Sciatic nerve (tissue), 2 donors: ENCODE data around the gene DGKD. TPM values are rescaled to one million over a fixed set of nuclear protein-coding genes. Genes with fewer than 3 reads are reported as not detected.
A peak's percentile ranks its signal among the peaks of the same experiment; 100 is the strongest.

ENCODE experiments used
- ATAC-seq: fragments of 200-7000 bp; cut with Tn5 transposase; one replicate; pipeline ENCODE4 v1.9.1; 2020; ENCODE audit warnings: mild to moderate bottlenecking, moderate library complexity
- DNase-seq: peaks from one replicate; pipeline ENCODE4 v3.0.0-alpha.2; 2020; ENCODE audit warnings: low spot score
- intact Hi-C: fragments of 100-400 bp; cut with DNase I; formaldehyde crosslinking; loops from one replicate; pipeline ENCODE4 v1.14.2; 2022
- total RNA-seq: library from RNA; stranded (reverse); fragmentation: NEBNext Ultra II Directional; extraction: Animal tissue kit (Norgen Biotek cat#: 25700); gene quantifications from one replicate; pipeline ENCODE4 v1.2.1, GENCODE V29; 2021
- donor health status: DM: no; HTN: no; CAD: no.
- donor health status: DM: no; HTN: no; CAD: no.

Gene DGKD
- total RNA-seq, 1 donor from 2014 or later: 35.8 TPM

DNA sequence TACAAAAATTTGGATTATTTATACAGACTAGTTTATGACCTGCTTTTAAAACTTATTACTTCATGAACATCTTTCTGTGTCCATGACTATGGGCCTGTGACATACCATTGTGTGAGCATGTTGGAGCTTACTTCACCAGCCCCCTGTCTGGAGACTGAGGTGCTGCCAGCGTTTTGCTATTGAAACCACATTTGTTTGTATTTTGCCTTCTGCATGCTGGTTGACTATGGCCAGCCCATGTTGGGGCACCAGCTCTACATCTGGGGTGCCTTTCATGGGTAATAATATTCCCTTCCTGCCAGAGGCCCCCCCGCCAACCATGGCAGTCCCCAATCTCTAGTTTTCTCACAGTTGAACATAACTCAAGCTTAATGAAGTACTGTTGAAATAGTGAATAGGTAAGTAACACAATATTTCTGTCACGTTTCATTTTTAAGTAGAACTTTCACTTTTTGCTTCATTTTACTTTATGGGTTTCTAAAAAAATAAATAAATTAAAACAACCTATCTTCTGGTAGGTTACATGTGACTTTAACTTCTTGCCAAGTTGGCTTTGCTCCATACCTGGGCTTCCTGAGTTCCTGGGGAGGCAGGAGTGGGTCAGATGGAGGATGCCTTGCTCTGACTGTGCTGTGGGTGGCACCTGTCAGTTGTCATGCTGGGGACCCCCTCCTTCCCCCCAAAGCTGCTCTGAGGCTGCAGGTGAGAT is 63.9 kb downstream of the DGKD start:
- ATAC-seq: no peak
- DNase-seq: no peak
- intact Hi-C loops: no loop called here

GRCh38 chr2:233418761-233419546 is 64.7 kb downstream of the DGKD start:
- intact Hi-C loops: no loop called here
- DNase-seq (no peak), ATAC-seq (peak; percentile 38)

DNA sequence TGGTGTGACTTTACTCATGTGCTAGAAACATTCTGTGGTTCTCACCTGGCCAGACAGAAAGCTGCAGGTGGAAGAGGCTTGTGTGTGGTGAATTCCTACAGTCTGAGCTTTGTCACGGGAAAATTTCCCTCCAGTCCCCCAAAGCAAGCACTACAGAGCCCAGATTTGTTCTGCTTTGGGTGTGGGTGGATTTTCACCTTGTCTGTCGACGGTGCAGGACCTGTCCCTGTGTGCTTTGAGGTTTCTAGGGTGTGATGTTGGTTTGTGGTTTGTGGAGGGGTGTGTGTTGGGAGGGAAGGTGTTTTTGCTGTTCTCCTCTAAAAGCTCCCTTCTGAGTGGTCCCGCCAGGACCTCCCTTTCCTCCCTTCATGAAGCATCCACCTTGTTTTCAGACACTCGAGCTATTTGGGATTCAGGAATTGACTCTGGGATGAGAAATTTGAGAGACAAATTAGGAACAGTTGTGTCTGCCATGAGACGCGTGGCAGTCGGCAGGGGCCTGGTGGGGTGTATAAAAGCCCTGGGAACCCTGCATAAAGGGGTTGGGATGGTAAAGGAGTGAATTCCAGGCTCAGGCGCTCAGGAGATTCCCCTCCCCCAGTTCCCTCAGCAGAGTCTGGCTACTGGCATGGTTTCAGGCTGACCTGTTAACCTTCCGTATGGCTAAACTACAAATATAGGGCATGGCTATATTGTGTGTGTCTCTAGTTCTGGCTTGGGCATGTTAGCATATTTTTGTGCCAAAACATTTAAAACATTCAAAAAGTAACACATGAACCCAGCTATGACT is 65.5 kb downstream of the DGKD start:
- intact Hi-C loops: no loop called here
- no peak for DNase-seq
- ATAC-seq: no peak

DNA sequence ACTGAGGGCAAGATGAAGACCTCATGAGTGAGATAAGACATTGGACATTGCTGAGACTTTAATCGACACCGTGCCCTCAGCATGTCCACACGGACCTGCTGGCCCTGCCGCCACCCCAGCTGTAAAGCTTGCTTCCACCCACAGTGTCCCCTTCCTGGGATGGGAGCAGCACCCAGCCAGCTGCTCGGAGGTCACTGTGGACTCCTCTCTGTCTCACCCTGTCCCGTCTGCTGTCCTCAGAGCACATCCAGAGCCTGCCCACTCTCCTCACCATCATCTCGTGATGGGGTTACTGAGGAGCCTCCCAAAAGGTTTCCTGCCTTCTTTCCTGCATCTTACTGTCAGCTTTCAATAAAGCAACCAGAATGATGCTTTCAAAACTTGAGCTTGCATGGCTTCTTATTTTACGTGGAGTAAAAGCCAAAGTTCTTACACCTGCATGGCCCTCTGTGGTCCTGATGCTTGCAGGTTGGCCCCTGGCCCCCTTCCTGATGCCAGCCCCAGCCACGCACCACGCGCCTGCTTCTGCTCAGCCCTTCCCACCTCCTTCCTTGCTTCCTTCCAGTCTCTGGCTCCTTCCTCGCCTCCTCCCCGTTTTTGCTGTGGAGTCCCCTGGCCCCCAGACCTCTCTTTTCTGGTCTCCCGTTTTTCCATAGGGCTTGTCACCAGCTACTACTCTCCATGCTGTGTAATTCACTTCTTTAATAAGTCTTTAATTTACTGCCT is 67.0 kb downstream of the DGKD start:
- DNase-seq (no peak), ATAC-seq (no peak)
- intact Hi-C loops: no loop called here

GRCh38 chr2:233422050-233422639 is 67.9 kb downstream of the DGKD start:
- no peak for ATAC-seq
- intact Hi-C loops: no loop called here
- DNase-seq: no peak

DNA sequence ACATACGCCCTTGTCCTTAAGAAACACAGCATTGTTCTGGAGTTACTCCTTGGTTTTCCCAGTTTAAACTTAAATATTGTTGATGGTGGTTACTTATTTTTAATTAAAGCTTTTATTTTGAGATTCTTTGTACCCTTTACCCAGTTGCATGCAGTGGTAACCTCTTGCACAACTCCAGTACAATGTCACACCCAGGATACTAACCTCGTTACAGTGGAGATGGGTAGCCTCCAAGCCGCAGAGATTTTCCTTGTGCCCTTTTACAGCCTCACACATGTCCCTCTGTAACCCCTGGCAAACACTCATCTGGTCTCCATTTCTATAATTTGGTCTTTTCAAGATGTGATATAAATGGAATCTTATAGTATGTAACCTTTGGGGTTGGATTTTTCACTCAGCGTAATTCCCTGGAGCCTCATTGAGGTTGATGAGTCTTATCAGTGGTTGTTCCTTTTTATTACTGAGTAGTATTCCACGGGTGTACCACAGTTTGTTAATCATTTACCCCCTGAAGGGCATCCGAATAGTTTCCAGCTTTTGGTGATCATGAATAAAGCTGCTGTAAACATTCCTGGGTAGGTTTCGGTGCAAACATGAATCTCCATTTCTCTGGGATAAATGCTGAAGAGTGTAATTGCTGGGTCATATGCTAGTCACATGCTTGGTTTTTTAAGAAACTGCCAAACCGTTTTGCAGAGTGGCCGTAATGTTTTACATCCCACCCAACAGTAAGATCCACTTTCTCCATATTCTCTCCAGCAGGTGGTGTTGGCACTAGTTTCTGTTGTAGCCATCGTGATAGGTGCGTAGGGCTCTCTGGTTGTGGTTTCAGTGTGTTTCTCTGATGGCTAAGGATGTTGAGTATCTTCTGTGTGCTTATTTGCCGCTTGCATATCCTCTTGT is 68.6 kb downstream of the DGKD start:
- intact Hi-C loops: no loop called here
- DNase-seq (no peak), ATAC-seq (no peak)

DNA sequence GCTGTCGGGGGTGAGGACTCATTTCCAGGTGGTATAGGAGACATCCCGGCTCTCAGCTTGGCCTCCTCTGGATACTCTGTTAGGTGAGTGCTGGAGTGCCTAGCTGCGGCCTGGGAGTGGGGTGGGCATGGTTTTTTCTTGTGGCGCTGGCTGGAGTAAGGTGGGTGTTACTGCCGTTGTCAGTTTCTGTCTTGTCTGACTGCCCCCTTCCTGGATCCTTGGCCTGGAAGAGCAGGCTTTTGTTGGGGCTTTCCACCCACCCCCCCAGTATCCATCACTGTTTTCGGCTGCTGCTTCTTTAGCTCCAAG is 69.2 kb downstream of the DGKD start:
- DNase-seq: no peak

GRCh38 chr2:233424154-233424951 is 70.1 kb downstream of the DGKD start:
- peak; percentile 36 for ATAC-seq
- DNase-seq: no peak
- intact Hi-C loops: no loop called here

More for the DNA sequence above, 69.2 kb downstream of the DGKD start:
- ATAC-seq: no peak
- intact Hi-C loops: no loop called here

GRCh38 chr2:233426619-233427342 is 72.5 kb downstream of the DGKD start:
- intact Hi-C loops: no loop called here
- no peak for DNase-seq
- no peak for ATAC-seq

DNA sequence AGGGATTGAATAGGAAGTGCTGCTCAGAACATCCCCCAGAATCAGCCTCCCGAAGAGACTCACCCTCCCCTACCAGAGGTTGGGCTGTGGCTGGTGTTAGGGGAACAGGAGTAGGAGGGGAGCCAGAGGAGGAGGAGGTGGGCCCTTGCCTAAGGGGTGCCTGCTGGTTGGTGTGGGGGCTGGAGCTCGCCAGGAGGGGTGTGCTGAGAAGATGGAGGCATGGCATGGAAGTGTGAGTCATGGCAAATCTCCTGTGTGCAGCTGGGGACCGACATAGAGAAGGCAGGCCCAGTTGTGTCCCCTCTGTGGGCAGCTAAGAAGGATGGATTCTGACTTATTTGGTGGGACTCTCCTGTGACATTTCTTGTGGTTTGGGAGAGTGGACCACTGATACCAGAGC is 73.7 kb downstream of the DGKD start:
- ATAC-seq (no peak), DNase-seq (no peak)
- intact Hi-C loops: no loop called here

- DNase-seq: no peak
- ATAC-seq: no peak
- intact Hi-C loops: no loop called here
Observed at GRCh38 chr2:233428438-233428837, 74.1 kb downstream of the DGKD start.

GRCh38 chr2:233429175-233429897 is 75.0 kb downstream of the DGKD start:
- intact Hi-C loops: no loop called here
- DNase-seq: no peak
- ATAC-seq: no peak

DNA sequence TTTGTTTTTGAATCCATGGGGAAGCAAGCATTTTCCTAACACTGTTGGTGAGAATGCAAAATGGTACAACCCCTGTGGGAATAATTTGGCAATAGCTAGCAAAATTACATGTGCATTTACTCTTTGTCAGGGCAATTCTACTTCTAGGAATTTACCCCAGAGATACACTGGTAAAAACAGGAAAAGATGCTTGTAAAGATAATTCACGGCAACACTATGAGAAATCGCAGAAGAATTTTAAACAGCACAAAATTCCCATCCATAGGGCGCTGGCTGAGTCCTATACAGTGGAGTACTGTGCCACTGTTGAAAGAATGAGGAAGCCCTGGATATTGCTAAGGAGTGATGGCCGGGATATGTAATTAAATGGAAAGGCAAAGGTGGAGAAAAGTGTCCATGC is 75.8 kb downstream of the DGKD start:
- no peak for ATAC-seq
- DNase-seq: no peak
- intact Hi-C loops: no loop called here

DNA sequence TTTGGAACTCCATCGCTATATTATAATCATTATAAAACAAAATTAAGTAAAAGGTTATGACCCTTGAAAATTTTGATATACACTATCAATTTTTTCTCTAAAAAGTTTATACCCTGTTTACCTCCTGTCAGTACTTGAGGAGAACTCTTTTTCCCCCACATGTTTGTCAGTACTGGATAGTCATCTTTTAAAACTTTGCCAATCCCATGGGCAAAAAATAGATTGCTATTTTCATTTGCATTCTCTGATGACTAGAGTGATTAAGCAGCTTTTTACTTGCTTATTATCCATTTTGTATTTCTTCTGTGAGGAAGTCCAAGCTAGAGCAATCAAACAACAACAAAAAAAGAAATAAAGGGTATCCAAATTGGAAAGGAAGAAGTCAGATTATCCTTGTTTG is 76.4 kb downstream of the DGKD start:
- ATAC-seq (no peak), DNase-seq (no peak)
- intact Hi-C loops: no loop called here

DNA sequence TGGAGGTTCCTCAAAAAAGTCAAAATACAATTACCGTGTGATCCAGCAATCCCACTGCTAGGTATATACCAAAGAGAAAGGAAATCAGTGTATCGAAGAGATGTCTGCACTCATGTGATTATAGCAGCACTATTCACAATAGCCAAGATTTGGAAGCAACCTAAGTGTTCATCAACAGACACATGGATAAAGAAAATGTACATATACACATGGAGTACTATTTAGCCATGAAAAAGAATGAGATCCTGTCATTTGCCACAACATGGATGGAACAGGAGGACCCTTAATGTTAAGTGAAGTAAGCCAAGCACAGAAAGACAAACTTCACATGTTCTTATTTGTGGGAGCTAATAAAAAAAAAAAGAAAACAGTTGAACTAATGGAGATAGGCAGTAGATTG is 78.7 kb downstream of the DGKD start:
- intact Hi-C loops: no loop called here
- DNase-seq: no peak
- no peak for ATAC-seq

DNA sequence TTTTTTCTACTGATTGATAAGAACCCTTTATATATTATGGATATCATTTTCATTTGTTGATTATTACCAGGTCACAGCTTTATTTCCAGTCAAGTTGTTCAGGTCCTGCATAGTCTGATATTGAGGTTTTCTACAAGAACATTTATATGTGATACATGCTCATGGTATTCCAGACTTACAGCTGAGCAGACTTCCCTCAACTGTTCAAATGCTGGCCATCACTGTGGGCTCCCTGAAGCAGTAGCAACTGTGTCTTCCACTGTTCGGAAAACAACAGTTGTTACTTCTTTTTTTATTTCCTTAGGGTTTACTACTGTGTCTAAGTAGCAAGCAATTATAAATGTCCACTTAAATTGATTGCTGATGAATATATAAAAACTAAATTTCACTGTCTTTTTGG is 79.5 kb downstream of the DGKD start:
- DNase-seq: no peak
- ATAC-seq: no peak
- intact Hi-C loops: no loop called here
